ENCODE data around the gene LRRIQ1.
"Not testable (repeated sequence)": the region's sequence is repeated elsewhere in the genome, so short reads cannot be mapped to it uniquely, and the experiment has no call there.

LRRIQ1 gene

DNA sequence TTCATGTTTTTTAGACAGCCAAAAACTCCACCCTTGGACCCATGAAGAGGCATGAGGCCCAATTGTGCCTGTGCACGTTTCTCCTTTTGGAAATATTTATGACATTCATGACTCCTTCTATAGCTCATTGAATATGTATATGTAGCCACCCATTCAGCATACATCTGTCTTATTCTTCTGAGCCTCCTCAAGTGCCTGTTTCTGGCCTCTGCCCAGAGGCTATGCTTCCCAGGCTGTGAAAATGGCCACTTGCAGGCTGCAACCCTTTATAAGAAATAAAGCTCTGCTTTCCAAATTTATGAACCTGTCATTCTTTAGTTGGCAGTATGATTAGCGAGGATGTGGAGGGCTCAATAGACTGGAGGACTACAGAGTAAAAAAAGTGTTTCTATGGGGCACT lies 35.4 kb upstream of the LRRIQ1 start:
- 0 out of 2 replicates have a peak, but pooled peaks cover 3% of the 10 kb centered on the region for H3K9me3 ChIP-seq (ENCODE audit: insufficient read depth, low read length)
- H3K36me3 ChIP-seq (ENCODE audit: insufficient read depth, insufficient read length, low read length), result no peaks in the 10 kb centered on the region
- H3K4me3 ChIP-seq (ENCODE audit: insufficient read length, low read depth), result no peak overlapping the region
- H3K27me3 ChIP-seq (ENCODE audit: insufficient read depth, insufficient read length), result no peaks in the 10 kb centered on the region
- TF ChIP-seq ZNF274 (IDR thresholded peaks at IDR 0.05; ENCODE audit: low read depth, low read length) (no peak), SUZ12 (IDR thresholded peaks at IDR 0.05; ENCODE audit: extremely low read depth, insufficient read depth, insufficient read length) (no peak), YY1 (IDR thresholded peaks at IDR 0.05; ENCODE audit: insufficient read depth, insufficient read length) (no peak)
- H3K4me1 ChIP-seq (ENCODE audit: insufficient read depth, insufficient read length), result peaks cover 2% of the 10 kb centered on the region
- no peak for DNase-seq (ENCODE audit: low read depth, low spot score)
- no peak overlapping the region for H3K9ac ChIP-seq (ENCODE audit: insufficient read length, low read depth)

DNA sequence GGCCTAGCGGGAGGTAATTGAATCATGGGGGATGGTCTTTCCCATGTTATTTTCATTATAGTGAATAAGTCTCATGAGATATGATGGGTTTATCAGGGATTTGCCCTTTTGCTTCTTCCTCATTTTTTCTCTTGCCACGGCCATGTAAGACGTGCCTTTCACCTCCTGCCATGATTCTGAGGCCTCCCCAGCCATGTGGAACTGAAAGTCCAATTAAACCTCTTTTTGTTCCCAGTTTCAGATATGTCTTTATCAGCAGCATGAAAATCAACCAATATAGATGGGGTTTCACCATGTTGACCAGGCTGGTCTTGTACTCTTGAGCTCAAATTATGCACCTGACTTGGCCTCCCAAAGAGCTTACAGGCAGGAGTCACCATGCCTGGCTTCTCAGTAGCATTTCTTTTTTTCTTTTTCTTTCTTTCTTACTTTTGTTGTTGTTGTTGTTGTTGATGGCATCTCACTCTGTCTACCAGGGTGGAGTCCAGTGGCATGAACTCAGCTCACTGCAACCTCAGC lies 33.3 kb upstream of the LRRIQ1 start:
- no peak overlapping the region for H3K4me3 ChIP-seq (ENCODE audit: insufficient read length, low read depth)
- H3K36me3 ChIP-seq (ENCODE audit: insufficient read depth, insufficient read length, low read length), result no peaks in the 10 kb centered on the region
- TF ChIP-seq ZNF274 (IDR thresholded peaks at IDR 0.05; ENCODE audit: low read depth, low read length), result no peak
- no peak for TF ChIP-seq YY1 (IDR thresholded peaks at IDR 0.05; ENCODE audit: insufficient read depth, insufficient read length)
- no peak for TF ChIP-seq SUZ12 (IDR thresholded peaks at IDR 0.05; ENCODE audit: extremely low read depth, insufficient read depth, insufficient read length)
- DNase-seq (ENCODE audit: low read depth, low spot score), result no peak
- H3K27me3 ChIP-seq (ENCODE audit: insufficient read depth, insufficient read length), result no peaks in the 10 kb centered on the region
- H3K4me1 ChIP-seq (ENCODE audit: insufficient read depth, insufficient read length), result peaks cover 2% of the 10 kb centered on the region
- H3K9me3 ChIP-seq (ENCODE audit: insufficient read depth, low read length), result 0 out of 2 replicates have a peak, but pooled peaks cover 9% of the 10 kb centered on the region
- H3K9ac ChIP-seq (ENCODE audit: insufficient read length, low read depth), result no peak overlapping the region

DNA sequence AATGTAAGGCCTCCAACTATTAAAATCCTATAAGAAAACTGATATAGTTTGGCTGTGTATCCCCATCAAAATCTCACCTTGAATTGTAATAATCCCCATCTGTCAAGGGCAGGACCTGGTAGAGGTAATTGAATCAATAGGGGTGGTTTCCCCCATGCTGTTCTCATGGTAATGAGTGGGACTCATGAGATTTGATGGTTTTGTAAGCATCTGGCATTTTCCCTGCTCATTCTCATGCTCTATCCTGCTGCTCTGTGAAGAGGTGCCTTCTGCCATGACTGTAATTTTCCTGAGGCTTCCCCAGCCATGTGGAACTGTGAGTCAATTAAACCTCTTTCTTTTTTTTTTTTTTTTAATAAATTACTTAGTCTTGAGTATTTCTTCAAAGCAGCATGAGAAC lies 31.9 kb upstream of the LRRIQ1 start:
- 0 out of 2 replicates have a peak, but pooled peaks cover 9% of the 10 kb centered on the region for H3K9me3 ChIP-seq (ENCODE audit: insufficient read depth, low read length)
- no peaks in the 10 kb centered on the region for H3K36me3 ChIP-seq (ENCODE audit: insufficient read depth, insufficient read length, low read length)
- H3K4me1 ChIP-seq (ENCODE audit: insufficient read depth, insufficient read length), result peaks cover 2% of the 10 kb centered on the region
- DNase-seq (ENCODE audit: low read depth, low spot score), result no peak
- no peak overlapping the region for H3K4me3 ChIP-seq (ENCODE audit: insufficient read length, low read depth)
- TF ChIP-seq SUZ12 (IDR thresholded peaks at IDR 0.05; ENCODE audit: extremely low read depth, insufficient read depth, insufficient read length) (no peak), YY1 (IDR thresholded peaks at IDR 0.05; ENCODE audit: insufficient read depth, insufficient read length) (no peak), ZNF274 (IDR thresholded peaks at IDR 0.05; ENCODE audit: low read depth, low read length) (no peak)
- no peak overlapping the region for H3K9ac ChIP-seq (ENCODE audit: insufficient read length, low read depth)
- no peaks in the 10 kb centered on the region for H3K27me3 ChIP-seq (ENCODE audit: insufficient read depth, insufficient read length)

DNA sequence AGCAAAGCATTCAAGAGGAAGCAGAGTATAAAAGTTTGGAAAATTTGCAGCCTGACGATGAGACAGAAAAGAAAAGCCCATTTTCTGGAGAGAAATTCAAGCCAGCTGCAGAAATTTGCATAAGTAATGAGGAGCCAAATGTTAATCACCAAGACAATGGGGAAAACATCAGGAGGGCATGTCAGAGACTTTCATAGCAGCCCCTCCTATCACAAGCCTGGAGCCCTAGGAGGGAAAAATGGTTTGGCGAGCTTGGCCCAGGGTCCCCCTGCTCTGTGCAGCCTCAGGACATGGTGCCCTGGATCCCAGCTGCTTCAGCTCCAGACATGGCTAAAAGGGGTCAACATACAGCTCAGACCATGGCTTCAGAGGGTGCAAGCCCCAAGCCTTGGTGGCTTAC lies 31.1 kb upstream of the LRRIQ1 start:
- not testable (repeated sequence) for H3K4me3 ChIP-seq (ENCODE audit: insufficient read length, low read depth); H3K4me1 ChIP-seq (ENCODE audit: insufficient read depth, insufficient read length); H3K36me3 ChIP-seq (ENCODE audit: insufficient read depth, insufficient read length, low read length); H3K27me3 ChIP-seq (ENCODE audit: insufficient read depth, insufficient read length); H3K9ac ChIP-seq (ENCODE audit: insufficient read length, low read depth); H3K9me3 ChIP-seq (ENCODE audit: insufficient read depth, low read length)
- peak; percentile 28 for DNase-seq (ENCODE audit: low read depth, low spot score)

DNA sequence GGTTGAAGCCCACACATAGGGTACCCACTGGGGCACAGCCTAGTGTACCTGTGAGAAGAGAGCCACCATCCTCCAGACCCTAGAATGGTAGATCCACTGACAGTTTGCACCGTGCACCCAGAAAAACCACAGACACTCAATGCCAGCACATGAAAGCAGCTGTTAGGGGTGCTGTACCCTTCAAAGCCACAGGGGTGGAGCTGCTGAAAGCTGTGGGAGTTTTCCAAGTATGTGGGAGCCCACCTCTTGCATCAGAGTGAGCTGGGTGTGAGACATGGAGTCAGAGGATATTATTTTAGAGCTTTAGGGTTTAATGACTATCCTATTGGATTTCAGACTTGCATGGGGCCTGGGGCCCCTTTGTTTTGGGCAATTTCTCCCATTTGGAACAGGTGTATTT lies 30.5 kb upstream of the LRRIQ1 start:
- Histone ChIP-seq H3K4me1 (ENCODE audit: insufficient read depth, insufficient read length) (peaks cover 2% of the 10 kb centered on the region), H3K9ac (ENCODE audit: insufficient read length, low read depth) (no peak overlapping the region), H3K4me3 (ENCODE audit: insufficient read length, low read depth) (no peak overlapping the region), H3K9me3 (ENCODE audit: insufficient read depth, low read length) (0 out of 2 replicates have a peak, but pooled peaks cover 9% of the 10 kb centered on the region), H3K27me3 (ENCODE audit: insufficient read depth, insufficient read length) (no peaks in the 10 kb centered on the region), H3K36me3 (ENCODE audit: insufficient read depth, insufficient read length, low read length) (no peaks in the 10 kb centered on the region)
- TF ChIP-seq ZNF274 (IDR thresholded peaks at IDR 0.05; ENCODE audit: low read depth, low read length) (no peak), YY1 (IDR thresholded peaks at IDR 0.05; ENCODE audit: insufficient read depth, insufficient read length) (no peak), SUZ12 (IDR thresholded peaks at IDR 0.05; ENCODE audit: extremely low read depth, insufficient read depth, insufficient read length) (no peak)
- no peak for DNase-seq (ENCODE audit: low read depth, low spot score)

DNA sequence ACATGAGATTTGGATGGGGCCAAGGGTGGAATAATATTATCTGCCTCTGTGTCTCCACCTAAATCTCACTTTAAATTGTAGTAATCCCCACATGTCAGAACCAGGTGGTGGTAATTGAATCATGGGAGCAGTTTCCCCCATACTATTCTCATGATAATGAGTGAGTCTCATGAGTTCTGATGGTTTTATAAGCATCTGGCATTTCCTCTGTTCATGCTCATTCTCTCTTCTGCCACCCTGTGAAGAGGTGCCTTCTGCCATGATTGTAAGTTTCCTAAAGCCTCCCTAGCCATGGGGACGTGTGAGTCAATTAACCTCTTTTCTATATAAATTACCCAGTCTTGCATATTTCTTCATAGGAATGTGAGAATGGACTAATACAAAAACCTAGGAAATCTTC lies 29.9 kb upstream of the LRRIQ1 start:
- Histone ChIP-seq H3K9me3 (ENCODE audit: insufficient read depth, low read length) (0 out of 2 replicates have a peak, but pooled peaks cover 9% of the 10 kb centered on the region), H3K27me3 (ENCODE audit: insufficient read depth, insufficient read length) (no peaks in the 10 kb centered on the region), H3K4me1 (ENCODE audit: insufficient read depth, insufficient read length) (peaks cover 2% of the 10 kb centered on the region), H3K36me3 (ENCODE audit: insufficient read depth, insufficient read length, low read length) (no peaks in the 10 kb centered on the region), H3K9ac (ENCODE audit: insufficient read length, low read depth) (no peak overlapping the region), H3K4me3 (ENCODE audit: insufficient read length, low read depth) (no peak overlapping the region)
- TF ChIP-seq YY1 (IDR thresholded peaks at IDR 0.05; ENCODE audit: insufficient read depth, insufficient read length), result no peak
- TF ChIP-seq SUZ12 (IDR thresholded peaks at IDR 0.05; ENCODE audit: extremely low read depth, insufficient read depth, insufficient read length), result no peak
- no peak for TF ChIP-seq ZNF274 (IDR thresholded peaks at IDR 0.05; ENCODE audit: low read depth, low read length)
- no peak for DNase-seq (ENCODE audit: low read depth, low spot score)

DNA sequence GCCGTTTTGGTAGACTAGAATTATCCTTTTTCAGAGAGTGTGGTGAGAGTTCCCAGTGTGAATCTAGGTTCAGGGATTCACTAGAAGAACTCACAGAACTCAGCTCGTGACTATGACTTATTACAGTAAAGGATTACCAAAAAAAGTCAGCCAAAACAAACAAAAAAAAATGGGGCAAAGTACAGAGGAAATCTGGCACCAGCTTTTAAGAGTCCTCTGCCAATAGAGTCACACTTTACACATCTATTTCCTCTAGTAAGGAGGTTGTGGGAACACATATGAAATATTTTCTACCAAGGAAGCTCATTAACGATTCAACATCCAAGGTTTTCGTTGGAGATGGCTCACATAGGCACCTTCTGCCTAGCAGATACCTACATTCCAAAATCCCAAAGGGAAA lies 28.3 kb upstream of the LRRIQ1 start:
- Histone ChIP-seq H3K9me3 (ENCODE audit: insufficient read depth, low read length) (0 out of 2 replicates have a peak, but pooled peaks cover 9% of the 10 kb centered on the region), H3K36me3 (ENCODE audit: insufficient read depth, insufficient read length, low read length) (no peaks in the 10 kb centered on the region), H3K4me1 (ENCODE audit: insufficient read depth, insufficient read length) (peaks cover 2% of the 10 kb centered on the region), H3K4me3 (ENCODE audit: insufficient read length, low read depth) (no peak overlapping the region), H3K27me3 (ENCODE audit: insufficient read depth, insufficient read length) (no peaks in the 10 kb centered on the region), H3K9ac (ENCODE audit: insufficient read length, low read depth) (no peak overlapping the region)
- no peak for TF ChIP-seq YY1 (IDR thresholded peaks at IDR 0.05; ENCODE audit: insufficient read depth, insufficient read length)
- no peak for DNase-seq (ENCODE audit: low read depth, low spot score)

DNA sequence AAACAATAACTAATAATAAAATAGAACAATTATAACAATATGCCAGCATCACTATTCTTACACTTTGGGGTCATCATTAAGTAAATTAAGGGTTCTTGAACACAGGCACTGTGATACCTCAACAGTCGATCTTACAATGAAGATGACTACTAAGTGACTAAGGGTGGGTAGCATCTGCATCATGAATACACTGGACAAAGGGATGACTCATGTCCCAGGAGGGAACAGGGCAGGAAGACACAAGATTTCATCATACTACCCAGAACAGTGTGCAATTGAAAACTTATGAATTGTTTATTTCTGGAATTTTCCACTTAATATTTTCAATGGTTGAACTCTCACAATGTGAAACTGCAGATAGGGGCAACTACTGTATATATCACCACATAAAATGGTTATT lies 19.7 kb upstream of the LRRIQ1 start:
- Histone ChIP-seq H3K36me3 (ENCODE audit: insufficient read depth, insufficient read length, low read length) (no peaks in the 10 kb centered on the region), H3K9me3 (ENCODE audit: insufficient read depth, low read length) (no peaks in the 10 kb centered on the region), H3K4me3 (ENCODE audit: insufficient read length, low read depth) (no peak overlapping the region), H3K9ac (ENCODE audit: insufficient read length, low read depth) (no peak overlapping the region), H3K4me1 (ENCODE audit: insufficient read depth, insufficient read length) (no peaks in the 10 kb centered on the region), H3K27me3 (ENCODE audit: insufficient read depth, insufficient read length) (no peaks in the 10 kb centered on the region)
- DNase-seq (ENCODE audit: low read depth, low spot score), result no peak
- TF ChIP-seq SUZ12 (IDR thresholded peaks at IDR 0.05; ENCODE audit: extremely low read depth, insufficient read depth, insufficient read length) (no peak), YY1 (IDR thresholded peaks at IDR 0.05; ENCODE audit: insufficient read depth, insufficient read length) (no peak), ZNF274 (IDR thresholded peaks at IDR 0.05; ENCODE audit: low read depth, low read length) (no peak)

Data from NT2/D1 (cell line).